Stimulated activated CD8-positive, alpha-beta memory T cell treated with anti-CD3 and anti-CD28 coated beads, Interleukin-4, amount 100 ng/mL, for 1 hour (primary cell): ENCODE results near the gene DOK1.

Experiments
- DNase-seq, 2 donors: peaks; one replicate each; pipeline ENCODE4 v3.0.0-alpha.2; 2020; ENCODE audit warnings: low read depth in 2 of 2, low spot score in 1 of 2

Gene DOK1

GRCh38 chr2:74566754-74567085, 12.2 kb downstream of the DOK1 start:
- DNase-seq, result no peak

GRCh38 chr2:74567881-74568280, 13.4 kb downstream of the DOK1 start:
- DNase-seq, result no peak

- no peak for DNase-seq
Observed at GRCh38 chr2:74569686-74570085, 15.2 kb downstream of the DOK1 start.

GRCh38 chr2:74571058-74571457, 16.5 kb downstream of the DOK1 start:
- no peak for DNase-seq

- DNase-seq, result no peak
Observed at GRCh38 chr2:74572178-74572925, 17.8 kb downstream of the DOK1 start.

- no peak for DNase-seq
Observed at GRCh38 chr2:74573747-74574562, 19.4 kb downstream of the DOK1 start.

GRCh38 chr2:74575320-74575719, 20.8 kb downstream of the DOK1 start:
- no peak for DNase-seq

GRCh38 chr2:74576211-74576862, 21.8 kb downstream of the DOK1 start:
- no peak for DNase-seq

- no peak for DNase-seq
Observed at GRCh38 chr2:74576863-74577229, 22.3 kb downstream of the DOK1 start.

GRCh38 chr2:74577448-74577847, 22.9 kb downstream of the DOK1 start:
- no peak for DNase-seq

- no peak for DNase-seq
Observed at GRCh38 chr2:74578408-74578807, 23.9 kb downstream of the DOK1 start.

GRCh38 chr2:74581463-74581862, 26.9 kb downstream of the DOK1 start:
- DNase-seq, result no peak

GRCh38 chr2:74582184-74582583, 27.7 kb downstream of the DOK1 start:
- DNase-seq, result no peak

GRCh38 chr2:74583504-74583903, 29.0 kb downstream of the DOK1 start:
- no peak for DNase-seq

GRCh38 chr2:74584088-74584645, 29.6 kb downstream of the DOK1 start:
- no peak for DNase-seq

GRCh38 chr2:74585406-74586185, 31.1 kb downstream of the DOK1 start:
- no peak for DNase-seq

GRCh38 chr2:74587664-74588277, 33.3 kb downstream of the DOK1 start:
- peak in 1 of 2 donors; percentile 28 for DNase-seq

GRCh38 chr2:74588664-74589063, 34.1 kb downstream of the DOK1 start:
- no peak for DNase-seq

- DNase-seq, result no peak
Observed at GRCh38 chr2:74593826-74594772, 39.6 kb downstream of the DOK1 start.

- DNase-seq, result no peak
Observed at GRCh38 chr2:74596584-74596983, 42.1 kb downstream of the DOK1 start.
